GM19193 (cell line): ENCODE data around the gene RFC1.

Experiments used
- POLR2A ChIP-seq: IDR thresholded peaks from 4 replicates; pipeline ENCODE4 v1.6.1; 2011; ENCODE audit not compliant: insufficient read depth, insufficient read length; ENCODE audit errors: extremely low read depth

Gene RFC1, protein sequence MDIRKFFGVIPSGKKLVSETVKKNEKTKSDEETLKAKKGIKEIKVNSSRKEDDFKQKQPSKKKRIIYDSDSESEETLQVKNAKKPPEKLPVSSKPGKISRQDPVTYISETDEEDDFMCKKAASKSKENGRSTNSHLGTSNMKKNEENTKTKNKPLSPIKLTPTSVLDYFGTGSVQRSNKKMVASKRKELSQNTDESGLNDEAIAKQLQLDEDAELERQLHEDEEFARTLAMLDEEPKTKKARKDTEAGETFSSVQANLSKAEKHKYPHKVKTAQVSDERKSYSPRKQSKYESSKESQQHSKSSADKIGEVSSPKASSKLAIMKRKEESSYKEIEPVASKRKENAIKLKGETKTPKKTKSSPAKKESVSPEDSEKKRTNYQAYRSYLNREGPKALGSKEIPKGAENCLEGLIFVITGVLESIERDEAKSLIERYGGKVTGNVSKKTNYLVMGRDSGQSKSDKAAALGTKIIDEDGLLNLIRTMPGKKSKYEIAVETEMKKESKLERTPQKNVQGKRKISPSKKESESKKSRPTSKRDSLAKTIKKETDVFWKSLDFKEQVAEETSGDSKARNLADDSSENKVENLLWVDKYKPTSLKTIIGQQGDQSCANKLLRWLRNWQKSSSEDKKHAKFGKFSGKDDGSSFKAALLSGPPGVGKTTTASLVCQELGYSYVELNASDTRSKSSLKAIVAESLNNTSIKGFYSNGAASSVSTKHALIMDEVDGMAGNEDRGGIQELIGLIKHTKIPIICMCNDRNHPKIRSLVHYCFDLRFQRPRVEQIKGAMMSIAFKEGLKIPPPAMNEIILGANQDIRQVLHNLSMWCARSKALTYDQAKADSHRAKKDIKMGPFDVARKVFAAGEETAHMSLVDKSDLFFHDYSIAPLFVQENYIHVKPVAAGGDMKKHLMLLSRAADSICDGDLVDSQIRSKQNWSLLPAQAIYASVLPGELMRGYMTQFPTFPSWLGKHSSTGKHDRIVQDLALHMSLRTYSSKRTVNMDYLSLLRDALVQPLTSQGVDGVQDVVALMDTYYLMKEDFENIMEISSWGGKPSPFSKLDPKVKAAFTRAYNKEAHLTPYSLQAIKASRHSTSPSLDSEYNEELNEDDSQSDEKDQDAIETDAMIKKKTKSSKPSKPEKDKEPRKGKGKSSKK

GRCh38 chr4:39365830-39366771 lies at the start of gene RFC1:
TSS of gene RFC1 (minus strand) at chr4:39366362. CDS start at chr4:39366241, 121 bp downstream.
- TF ChIP-seq POLR2A: peak; percentile 75

DNA sequence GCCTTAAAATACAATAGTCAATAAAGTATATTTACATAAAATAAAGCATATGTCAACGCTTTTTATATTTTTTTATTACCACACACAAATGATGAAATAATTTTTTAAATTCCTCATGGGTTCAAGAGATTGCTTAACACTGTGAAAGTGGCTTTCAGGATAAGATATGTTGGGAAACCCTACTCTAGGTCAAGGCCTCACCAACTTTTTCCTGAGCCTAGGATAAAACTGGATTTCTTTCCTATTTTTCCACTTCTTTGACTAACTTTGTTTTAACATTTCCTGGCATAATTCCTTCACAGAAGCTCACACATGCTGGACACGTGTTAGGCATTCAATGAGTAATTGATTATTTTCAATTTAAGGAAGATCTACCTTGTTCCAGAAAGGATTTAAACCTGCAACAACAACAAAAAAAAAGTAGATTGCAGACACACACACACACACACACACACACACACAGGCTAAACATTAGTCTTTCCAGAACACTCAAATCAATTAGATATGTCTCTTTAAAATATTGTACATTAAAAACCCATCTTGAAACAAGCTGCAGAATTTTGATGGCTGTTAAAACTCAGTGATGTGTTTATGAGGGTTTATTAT lies 49.6 kb upstream of the RFC1 start:
- no peak for TF ChIP-seq POLR2A

- TF ChIP-seq POLR2A: no peak
Observed at GRCh38 chr4:39410415-39410814, 44.3 kb upstream of the RFC1 start.

DNA sequence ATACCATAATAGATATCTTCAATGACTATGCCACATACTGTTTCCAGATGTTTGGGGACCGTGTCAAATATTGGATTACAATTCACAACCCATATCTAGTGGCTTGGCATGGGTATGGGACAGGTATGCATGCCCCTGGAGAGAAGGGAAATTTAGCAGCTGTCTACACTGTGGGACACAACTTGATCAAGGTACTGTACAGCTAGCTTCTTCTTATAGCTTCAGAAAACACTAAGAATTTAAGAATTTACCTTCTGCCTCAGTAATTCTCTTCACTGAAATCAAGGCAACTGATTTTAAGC lies 41.4 kb upstream of the RFC1 start:
- no peak for TF ChIP-seq POLR2A

- no peak for TF ChIP-seq POLR2A
Observed at GRCh38 chr4:39406763-39407583, 40.8 kb upstream of the RFC1 start, which contains the start of gene KLB. TSS of gene KLB (plus strand) at chr4:39406930. CDS start at chr4:39406950, 20 bp downstream.

DNA sequence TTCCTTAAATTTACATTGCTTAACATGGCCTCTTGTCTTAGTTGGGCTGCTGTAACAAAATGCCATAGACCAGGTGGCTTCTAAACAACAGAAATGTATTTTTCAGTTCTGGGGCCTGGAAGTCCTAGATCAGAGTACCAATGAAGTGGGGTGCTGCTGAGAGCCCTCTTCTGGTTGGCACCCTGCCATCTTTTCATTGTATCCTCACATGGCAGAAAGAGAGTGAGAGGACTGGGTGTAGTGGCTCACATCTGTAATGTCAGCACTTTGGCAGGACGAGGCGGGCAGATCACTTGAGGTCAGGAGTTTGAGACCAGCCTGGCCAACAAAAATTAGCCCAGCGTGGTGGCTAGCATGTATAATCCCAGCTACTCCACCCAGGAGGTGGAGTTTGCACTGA lies 28.5 kb upstream of the RFC1 start:
- no peak for TF ChIP-seq POLR2A

- no peak for TF ChIP-seq POLR2A
Observed at GRCh38 chr4:39390603-39391002, 24.4 kb upstream of the RFC1 start.

GRCh38 chr4:39384563-39384962 lies 18.4 kb upstream of the RFC1 start:
- TF ChIP-seq POLR2A: no peak

DNA sequence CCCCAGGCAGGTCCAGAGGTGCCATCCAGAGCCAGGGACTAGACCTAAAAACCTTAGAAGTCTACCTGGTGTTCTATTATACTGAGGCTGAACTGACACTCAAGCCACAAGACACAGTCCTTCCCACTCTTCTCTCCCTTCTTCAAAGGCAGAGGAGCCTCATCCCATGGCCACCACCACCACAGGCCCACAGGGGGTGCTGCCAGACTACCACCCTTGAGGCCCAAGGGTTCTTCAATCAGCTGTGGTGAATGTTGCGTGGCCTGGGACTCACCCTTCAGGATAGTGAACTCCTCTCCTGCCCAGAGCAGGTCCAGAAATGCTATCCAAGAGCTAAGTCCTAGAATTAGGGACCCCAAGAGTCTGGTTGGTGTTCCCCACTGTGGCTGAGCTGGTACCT lies 17.5 kb upstream of the RFC1 start:
- TF ChIP-seq POLR2A: no peak

GRCh38 chr4:39375478-39375877 lies 9.3 kb upstream of the RFC1 start:
- no peak for TF ChIP-seq POLR2A

GRCh38 chr4:39369301-39369700 lies 3.1 kb upstream of the RFC1 start:
- TF ChIP-seq POLR2A: no peak

DNA sequence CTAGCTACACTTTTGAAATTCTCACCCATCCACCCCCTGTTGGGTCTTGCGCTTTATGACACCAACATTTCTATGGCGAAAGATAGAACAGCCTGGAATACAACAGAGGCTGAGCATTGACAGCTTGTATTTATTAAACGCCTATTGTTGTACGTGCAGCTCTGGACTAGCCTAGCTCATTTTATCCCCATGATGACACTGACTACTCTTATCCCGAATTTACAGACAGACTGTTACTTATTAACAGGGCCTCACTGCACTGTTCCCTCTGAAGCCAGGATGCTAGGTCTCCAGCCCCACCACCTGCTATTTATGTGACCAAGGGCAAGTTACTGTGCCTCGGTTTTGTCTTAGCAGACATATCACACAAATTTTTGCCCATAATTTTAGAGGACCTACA lies 1.0 kb upstream of the RFC1 start:
- TF ChIP-seq POLR2A: no peak

DNA sequence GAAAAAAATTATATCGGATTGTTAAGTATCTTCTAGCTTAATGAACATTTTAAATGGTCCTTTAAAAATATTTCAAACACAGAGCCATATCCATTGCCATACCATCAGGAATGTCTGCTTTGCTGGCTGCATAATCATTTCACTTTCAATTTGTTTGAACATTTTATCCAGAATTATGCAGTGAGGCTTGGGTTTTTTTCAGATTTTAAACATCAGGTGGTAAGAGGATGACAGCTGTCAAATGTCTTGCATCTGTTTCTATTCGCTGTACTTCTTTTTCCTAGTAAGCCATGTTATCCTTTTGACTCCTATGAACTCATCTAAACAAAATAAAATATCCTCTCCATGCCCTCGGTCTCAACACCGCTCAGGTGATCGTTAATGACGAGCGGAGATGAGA lies 802 bp downstream of the RFC1 start:
- TF ChIP-seq POLR2A: no peak
